Activated naive CD8-positive, alpha-beta T cell (primary cell): ENCODE results near the gene ZMIZ1.

Experiments used
- H3K27ac Mint-ChIP-seq: one replicate; pipeline ENCODE4 v1.8.0; 2021; ENCODE audit warnings: mixed read lengths
- H3K27me3 Mint-ChIP-seq: one replicate; pipeline ENCODE4 v1.8.0; 2021; ENCODE audit warnings: mixed read lengths
- H3K36me3 Mint-ChIP-seq: one replicate; pipeline ENCODE4 v1.8.0; 2021; ENCODE audit warnings: mixed read lengths
- H3K4me1 Mint-ChIP-seq: one replicate; pipeline ENCODE4 v1.8.0; 2021; ENCODE audit warnings: low read depth, mixed read lengths
- H3K4me3 Mint-ChIP-seq: one replicate; pipeline ENCODE4 v1.8.0; 2021; ENCODE audit warnings: mild to moderate bottlenecking, mixed read lengths
- H3K9me3 Mint-ChIP-seq: one replicate; pipeline ENCODE4 v1.8.0; 2021; ENCODE audit warnings: low read depth, mixed read lengths

ZMIZ1 gene

GRCh38 chr10:79319115-79319771, 250.5 kb downstream of the ZMIZ1 start:
- no peaks in the 10 kb centered on the region for H3K9me3 Mint-ChIP-seq
- no peak overlapping the region for H3K4me3 Mint-ChIP-seq
- H3K36me3 Mint-ChIP-seq: no peaks in the 10 kb centered on the region
- no peaks in the 10 kb centered on the region for H3K27me3 Mint-ChIP-seq
- peak overlapping the region; percentile 71 for H3K27ac Mint-ChIP-seq
- H3K4me1 Mint-ChIP-seq: peaks cover 87% of the 10 kb centered on the region

GRCh38 chr10:79320316-79320715, 251.6 kb downstream of the ZMIZ1 start:
- peak overlapping the region; percentile 50 for H3K27ac Mint-ChIP-seq
- H3K27me3 Mint-ChIP-seq: no peaks in the 10 kb centered on the region
- H3K4me3 Mint-ChIP-seq: no peak overlapping the region
- peaks cover 93% of the 10 kb centered on the region for H3K4me1 Mint-ChIP-seq
- H3K9me3 Mint-ChIP-seq: no peaks in the 10 kb centered on the region
- H3K36me3 Mint-ChIP-seq: no peaks in the 10 kb centered on the region

GRCh38 chr10:79320820-79321493, 252.2 kb downstream of the ZMIZ1 start:
- Mint-ChIP-seq H3K27me3 (no peaks in the 10 kb centered on the region), H3K9me3 (no peaks in the 10 kb centered on the region), H3K36me3 (no peaks in the 10 kb centered on the region), H3K27ac (peak overlapping the region; percentile 72), H3K4me1 (peaks cover 88% of the 10 kb centered on the region), H3K4me3 (peak overlapping the region; percentile 42)

- Mint-ChIP-seq H3K36me3 (no peaks in the 10 kb centered on the region), H3K9me3 (no peaks in the 10 kb centered on the region), H3K27me3 (no peaks in the 10 kb centered on the region), H3K4me1 (peaks cover 84% of the 10 kb centered on the region), H3K4me3 (peak overlapping the region; percentile 42), H3K27ac (peak overlapping the region; percentile 72)
Measured at GRCh38 chr10:79321494-79321882, 252.7 kb downstream of the ZMIZ1 start.

- no peak overlapping the region for H3K27ac Mint-ChIP-seq
- no peaks in the 10 kb centered on the region for H3K9me3 Mint-ChIP-seq
- no peaks in the 10 kb centered on the region for H3K36me3 Mint-ChIP-seq
- H3K27me3 Mint-ChIP-seq: no peaks in the 10 kb centered on the region
- H3K4me3 Mint-ChIP-seq: peak overlapping the region; percentile 25
- H3K4me1 Mint-ChIP-seq: peaks cover 79% of the 10 kb centered on the region
Measured at GRCh38 chr10:79321951-79322350, 253.2 kb downstream of the ZMIZ1 start.

- no peaks in the 10 kb centered on the region for H3K9me3 Mint-ChIP-seq
- peaks cover 70% of the 10 kb centered on the region for H3K4me1 Mint-ChIP-seq
- H3K4me3 Mint-ChIP-seq: peak overlapping the region; percentile 77
- H3K36me3 Mint-ChIP-seq: no peaks in the 10 kb centered on the region
- no peaks in the 10 kb centered on the region for H3K27me3 Mint-ChIP-seq
- H3K27ac Mint-ChIP-seq: peak overlapping the region; percentile 93
Measured at GRCh38 chr10:79322616-79323543, 254.1 kb downstream of the ZMIZ1 start.

- peak overlapping the region; percentile 93 for H3K27ac Mint-ChIP-seq
- peaks cover 63% of the 10 kb centered on the region for H3K4me1 Mint-ChIP-seq
Measured at GRCh38 chr10:79323602-79324001, 254.8 kb downstream of the ZMIZ1 start.

GRCh38 chr10:79324032-79324695, 255.4 kb downstream of the ZMIZ1 start:
- Mint-ChIP-seq H3K4me3 (no peak overlapping the region), H3K4me1 (peaks cover 57% of the 10 kb centered on the region), H3K27ac (no peak overlapping the region)

More at GRCh38 chr10:79323602-79324001, 254.8 kb downstream of the ZMIZ1 start:
- Mint-ChIP-seq H3K27me3 (no peaks in the 10 kb centered on the region), H3K4me3 (peak overlapping the region; percentile 77), H3K9me3 (no peaks in the 10 kb centered on the region), H3K36me3 (no peaks in the 10 kb centered on the region)

GRCh38 chr10:79326361-79327089, 257.8 kb downstream of the ZMIZ1 start:
- peaks cover 44% of the 10 kb centered on the region for H3K4me1 Mint-ChIP-seq
- H3K9me3 Mint-ChIP-seq: no peaks in the 10 kb centered on the region
- no peak overlapping the region for H3K27ac Mint-ChIP-seq
- no peaks in the 10 kb centered on the region for H3K36me3 Mint-ChIP-seq
- no peak overlapping the region for H3K4me3 Mint-ChIP-seq
- H3K27me3 Mint-ChIP-seq: no peaks in the 10 kb centered on the region

More at GRCh38 chr10:79324032-79324695, 255.4 kb downstream of the ZMIZ1 start:
- Mint-ChIP-seq H3K36me3 (no peaks in the 10 kb centered on the region), H3K27me3 (no peaks in the 10 kb centered on the region), H3K9me3 (no peaks in the 10 kb centered on the region)

- Mint-ChIP-seq H3K27ac (no peak overlapping the region), H3K4me1 (peaks cover 44% of the 10 kb centered on the region), H3K9me3 (no peaks in the 10 kb centered on the region), H3K36me3 (no peaks in the 10 kb centered on the region), H3K4me3 (no peak overlapping the region), H3K27me3 (no peaks in the 10 kb centered on the region)
Measured at GRCh38 chr10:79327090-79327457, 258.3 kb downstream of the ZMIZ1 start.

- no peaks in the 10 kb centered on the region for H3K27me3 Mint-ChIP-seq
- H3K4me1 Mint-ChIP-seq: peaks cover 35% of the 10 kb centered on the region
- H3K27ac Mint-ChIP-seq: no peak overlapping the region
- H3K4me3 Mint-ChIP-seq: no peak overlapping the region
- H3K9me3 Mint-ChIP-seq: no peaks in the 10 kb centered on the region
- H3K36me3 Mint-ChIP-seq: no peaks in the 10 kb centered on the region
Measured at GRCh38 chr10:79328147-79328701, 259.5 kb downstream of the ZMIZ1 start.

GRCh38 chr10:79328737-79329504, 260.2 kb downstream of the ZMIZ1 start:
- no peaks in the 10 kb centered on the region for H3K27me3 Mint-ChIP-seq
- peak overlapping the region; percentile 46 for H3K27ac Mint-ChIP-seq
- H3K36me3 Mint-ChIP-seq: no peaks in the 10 kb centered on the region
- H3K4me3 Mint-ChIP-seq: no peak overlapping the region
- no peaks in the 10 kb centered on the region for H3K9me3 Mint-ChIP-seq
- peaks cover 35% of the 10 kb centered on the region for H3K4me1 Mint-ChIP-seq

GRCh38 chr10:79329529-79329928, 260.8 kb downstream of the ZMIZ1 start:
- H3K4me3 Mint-ChIP-seq: no peak overlapping the region
- peak overlapping the region; percentile 41 for H3K27ac Mint-ChIP-seq
- no peaks in the 10 kb centered on the region for H3K36me3 Mint-ChIP-seq
- peaks cover 33% of the 10 kb centered on the region for H3K4me1 Mint-ChIP-seq
- no peaks in the 10 kb centered on the region for H3K9me3 Mint-ChIP-seq
- no peaks in the 10 kb centered on the region for H3K27me3 Mint-ChIP-seq
